Testis (tissue), 2 donors: ENCODE results near the gene SYNE1.

ENCODE experiments used
- POLR2A ChIP-seq: fragments of 450-650 bp; IDR thresholded peaks from one replicate; pipeline ENCODE4 v1.6.1; 2017; ENCODE audit warnings: antibody characterized with exemption, mild to moderate bottlenecking, moderate library complexity
- TF ChIP-seq, protein P1 (sequence below), 3 experiments: fragments of 450-650 bp in 2 of 3; fragments of 200-600 bp in 1 of 3; sonication (generic) in 1 of 3; IDR thresholded peaks; one replicate each; pipeline ENCODE4 v1.5.1; 2016 to 2019; ENCODE audit warnings: antibody characterized with exemption in 3 of 3, mild to moderate bottlenecking in 2 of 3, moderate library complexity in 1 of 3

DNA sequence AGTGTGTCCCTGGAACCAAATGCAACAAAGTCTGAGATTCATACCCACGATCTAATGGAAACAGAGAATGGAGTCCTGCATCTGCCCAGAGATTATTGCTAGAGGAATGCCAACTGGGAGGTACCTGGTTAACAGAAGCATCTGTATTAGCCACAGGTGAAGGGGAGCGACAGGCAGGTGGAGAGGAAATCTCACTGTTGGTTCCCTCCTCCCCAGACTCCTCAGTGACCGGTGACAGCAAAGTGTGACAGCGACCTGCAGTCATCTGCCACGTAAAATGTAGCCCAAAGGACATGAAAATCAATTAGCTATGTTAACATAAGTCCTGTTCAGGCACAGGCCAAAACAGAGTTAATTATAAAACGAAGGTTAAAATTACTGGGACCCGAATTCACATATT lies 336.6 kb downstream of the SYNE1 start:
- TF ChIP-seq, protein P1, sequence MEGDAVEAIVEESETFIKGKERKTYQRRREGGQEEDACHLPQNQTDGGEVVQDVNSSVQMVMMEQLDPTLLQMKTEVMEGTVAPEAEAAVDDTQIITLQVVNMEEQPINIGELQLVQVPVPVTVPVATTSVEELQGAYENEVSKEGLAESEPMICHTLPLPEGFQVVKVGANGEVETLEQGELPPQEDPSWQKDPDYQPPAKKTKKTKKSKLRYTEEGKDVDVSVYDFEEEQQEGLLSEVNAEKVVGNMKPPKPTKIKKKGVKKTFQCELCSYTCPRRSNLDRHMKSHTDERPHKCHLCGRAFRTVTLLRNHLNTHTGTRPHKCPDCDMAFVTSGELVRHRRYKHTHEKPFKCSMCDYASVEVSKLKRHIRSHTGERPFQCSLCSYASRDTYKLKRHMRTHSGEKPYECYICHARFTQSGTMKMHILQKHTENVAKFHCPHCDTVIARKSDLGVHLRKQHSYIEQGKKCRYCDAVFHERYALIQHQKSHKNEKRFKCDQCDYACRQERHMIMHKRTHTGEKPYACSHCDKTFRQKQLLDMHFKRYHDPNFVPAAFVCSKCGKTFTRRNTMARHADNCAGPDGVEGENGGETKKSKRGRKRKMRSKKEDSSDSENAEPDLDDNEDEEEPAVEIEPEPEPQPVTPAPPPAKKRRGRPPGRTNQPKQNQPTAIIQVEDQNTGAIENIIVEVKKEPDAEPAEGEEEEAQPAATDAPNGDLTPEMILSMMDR (IDR thresholded peaks at IDR 0.05), result no peak
- TF ChIP-seq POLR2A, result no peak
